HG02759 (cell line): ENCODE measurements around the gene TRPV6.

ENCODE experiments used
- ATAC-seq: cut with Tn5 transposase; IDR thresholded peaks from one replicate; pipeline ENCODE4 v1.9.1; 2021; ENCODE audit warnings: mild to moderate bottlenecking, moderate library complexity; ENCODE audit not compliant: unreplicated experiment

Gene TRPV6

GRCh38 chr7:142885311-142886230, at the start of gene TRPV6:
Gene TRPV6 (minus strand): TSS chr7:142885745.
- no peak for ATAC-seq

GRCh38 chr7:142934056-142934455, 48.5 kb upstream of the TRPV6 start:
- ATAC-seq = no peak

GRCh38 chr7:142933624-142934023, 48.1 kb upstream of the TRPV6 start, which contains the start of gene TRPV5:
Gene TRPV5 (minus strand): TSS chr7:142933746. CDS start chr7:142933459, 287 bp downstream.
- no peak for ATAC-seq

GRCh38 chr7:142933092-142933475, 47.5 kb upstream of the TRPV6 start:
- ATAC-seq = no peak

GRCh38 chr7:142932386-142933091, 47.0 kb upstream of the TRPV6 start:
- no peak for ATAC-seq

GRCh38 chr7:142930126-142930730, 44.7 kb upstream of the TRPV6 start:
- ATAC-seq = no peak

GRCh38 chr7:142927949-142928348, 42.4 kb upstream of the TRPV6 start:
- no peak for ATAC-seq

GRCh38 chr7:142927085-142927745, 41.7 kb upstream of the TRPV6 start:
- no peak for ATAC-seq

- no peak for ATAC-seq
Measured at GRCh38 chr7:142925413-142925812, 39.9 kb upstream of the TRPV6 start.

GRCh38 chr7:142923391-142923790, 37.8 kb upstream of the TRPV6 start:
- no peak for ATAC-seq

GRCh38 chr7:142919656-142920055, 34.1 kb upstream of the TRPV6 start:
- ATAC-seq = no peak

- no peak for ATAC-seq
Measured at GRCh38 chr7:142918901-142919300, 33.4 kb upstream of the TRPV6 start.

GRCh38 chr7:142917447-142917846, 31.9 kb upstream of the TRPV6 start:
- no peak for ATAC-seq

GRCh38 chr7:142916508-142916907, 31.0 kb upstream of the TRPV6 start:
- no peak for ATAC-seq

GRCh38 chr7:142915315-142915714, 29.8 kb upstream of the TRPV6 start:
- ATAC-seq = no peak

- no peak for ATAC-seq
Measured at GRCh38 chr7:142914121-142914520, 28.6 kb upstream of the TRPV6 start.

- no peak for ATAC-seq
Measured at GRCh38 chr7:142913566-142913965, 28.0 kb upstream of the TRPV6 start.

GRCh38 chr7:142913051-142913450, 27.5 kb upstream of the TRPV6 start:
- ATAC-seq = no peak

- no peak for ATAC-seq
Measured at GRCh38 chr7:142910481-142910880, 24.9 kb upstream of the TRPV6 start.

GRCh38 chr7:142910031-142910433, 24.5 kb upstream of the TRPV6 start:
- no peak for ATAC-seq
